Measurements from ENCODE around the gene ZNF777.

DNA sequence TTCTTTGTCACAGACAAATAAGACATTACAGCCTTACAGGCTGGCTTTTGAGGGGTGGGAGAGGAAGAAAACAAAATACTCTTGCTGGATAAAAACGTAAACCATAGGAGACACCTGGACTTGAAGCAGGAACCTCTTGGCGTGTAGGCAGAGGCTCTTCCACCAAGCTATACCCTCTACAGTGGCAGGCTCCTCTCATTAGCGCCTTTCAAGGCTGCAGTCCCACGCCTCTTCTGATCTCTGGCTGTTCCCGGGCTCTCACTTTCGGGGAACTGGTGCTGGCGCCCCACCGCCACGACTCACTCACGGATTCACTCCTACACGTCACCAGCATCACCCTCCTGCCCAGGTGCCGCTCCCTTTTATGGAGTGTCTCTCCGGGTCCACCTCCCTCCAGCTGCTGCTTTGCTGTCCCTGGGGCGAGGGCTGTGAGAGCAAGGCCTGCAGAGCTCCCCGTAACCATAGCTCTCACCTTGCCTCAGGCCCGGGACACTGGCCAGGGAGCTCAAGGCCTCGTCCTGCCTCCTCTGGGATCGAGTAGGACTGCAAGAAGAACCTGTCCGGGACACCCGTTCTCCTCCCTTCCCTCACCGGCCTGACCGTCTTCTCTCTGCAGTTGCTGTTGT is 62.6 kb downstream of the ZNF777 start:
- TF ChIP-seq SREBF2 (CRISPR knock-in tag; IDR thresholded peaks at IDR 0.05) = no peak
- TF ChIP-seq ZNF583 (CRISPR knock-in tag; IDR thresholded peaks at IDR 0.05) = no peak
- TF ChIP-seq ZFP91 (CRISPR knock-in tag; IDR thresholded peaks at IDR 0.05) = no peak

Measured in K562 (cell line).